ENCODE measurements around the gene CACNA1E.

Gene CACNA1E

GRCh38 chr1:181777812-181778211, 294.5 kb downstream of the CACNA1E start:
- DNase-seq = no peak

- peak; percentile 61 for DNase-seq
Measured at GRCh38 chr1:181778640-181779260, 295.4 kb downstream of the CACNA1E start.

DNA sequence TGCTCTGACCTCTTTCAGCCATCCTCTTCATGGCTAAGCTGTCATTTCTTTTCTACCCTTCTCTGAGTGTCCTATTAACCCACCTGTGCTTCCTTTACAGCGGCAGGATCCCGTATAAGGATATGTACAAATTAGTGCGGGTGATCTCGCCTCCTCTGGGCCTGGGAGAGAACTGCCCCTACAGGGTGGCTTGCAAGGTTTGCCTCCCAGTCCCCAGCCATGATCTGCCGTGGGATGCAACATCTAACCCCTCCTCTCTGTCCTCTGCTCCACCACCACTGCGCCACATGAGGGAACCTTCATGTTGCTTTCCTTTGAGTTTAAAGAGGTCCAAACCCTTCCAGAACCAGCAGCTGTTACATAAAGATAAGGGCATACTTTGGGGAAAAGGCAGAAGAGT, 296.0 kb downstream of the CACNA1E start:
- DNase-seq = no peak

DNA sequence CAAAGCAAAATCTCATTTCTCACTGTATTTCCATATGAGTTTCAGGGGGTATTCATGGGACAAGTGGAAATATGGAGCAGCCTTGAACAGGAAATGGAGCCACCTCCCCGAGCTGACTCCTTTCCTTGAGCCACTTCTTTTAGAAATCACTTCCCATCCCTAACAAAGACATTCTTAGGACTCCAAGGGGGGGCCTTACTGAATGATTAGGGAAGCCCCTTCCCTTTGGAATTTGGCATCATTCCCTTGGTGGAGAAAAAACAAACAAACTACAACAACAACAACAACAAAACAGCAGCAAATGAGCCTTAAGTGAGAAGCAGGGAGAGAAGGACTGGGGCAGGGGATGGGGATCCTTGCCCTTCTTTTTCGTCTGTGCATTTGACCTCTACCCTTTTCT, 299.9 kb downstream of the CACNA1E start:
- no peak for DNase-seq

GRCh38 chr1:181784039-181784683, 300.8 kb downstream of the CACNA1E start:
- no peak for DNase-seq

DNA sequence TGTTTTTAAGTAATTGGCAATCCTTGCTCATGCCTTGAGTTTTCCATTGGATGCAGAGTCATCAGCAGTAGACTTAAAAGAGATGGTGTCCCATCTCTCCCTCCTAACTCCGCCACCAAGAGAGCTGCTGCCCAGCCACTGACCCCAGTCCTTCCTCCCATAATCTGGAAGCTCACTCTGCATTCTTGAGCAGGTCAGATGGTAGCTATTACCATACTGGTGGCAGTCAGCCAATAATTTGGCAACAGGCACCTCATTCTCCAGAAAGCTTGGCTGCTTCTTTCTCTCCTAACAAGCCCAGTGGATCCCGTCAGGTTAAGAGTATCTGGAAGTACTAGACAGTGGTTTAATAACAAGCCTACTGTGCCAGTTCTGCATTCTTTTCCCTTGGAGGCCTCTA, 306.1 kb downstream of the CACNA1E start:
- DNase-seq = no peak

DNA sequence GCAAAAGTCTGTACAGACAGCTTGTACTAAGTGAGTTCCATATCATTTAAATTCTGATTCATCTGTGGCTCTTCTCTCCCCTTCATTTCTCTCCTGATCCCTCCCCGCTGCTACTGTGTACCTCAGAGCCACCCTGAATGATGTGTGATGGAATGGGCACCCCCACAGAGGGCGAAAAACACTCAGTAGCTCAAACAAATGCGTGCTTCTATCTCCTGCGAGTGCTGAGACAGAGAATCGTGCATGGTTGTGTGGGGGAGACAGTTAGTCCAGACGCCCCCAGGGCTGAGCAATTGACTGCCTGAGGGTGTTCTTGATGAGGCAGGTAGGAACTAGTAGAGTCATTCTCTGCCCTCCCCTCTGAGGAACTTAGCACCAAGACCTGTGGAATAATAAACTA, 308.4 kb downstream of the CACNA1E start:
- no peak for DNase-seq

DNA sequence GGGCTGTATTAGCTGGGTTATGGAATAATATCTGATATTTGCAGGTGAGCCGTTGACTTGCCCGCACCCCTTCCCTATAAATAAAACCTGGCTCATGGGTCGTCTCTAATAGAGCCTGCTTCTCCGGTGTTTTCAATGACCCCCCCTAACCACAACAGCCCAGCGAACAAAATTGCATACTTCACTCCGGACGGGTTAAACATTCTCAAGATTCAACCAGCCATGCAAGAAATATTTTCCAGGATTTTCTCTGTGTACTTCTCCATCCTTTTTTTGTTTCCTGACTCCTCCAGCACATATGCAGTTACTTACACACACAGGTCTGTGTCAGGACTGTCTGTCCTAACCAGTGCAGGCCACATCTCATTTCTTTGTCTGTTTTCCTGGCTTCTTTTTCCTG, 310.5 kb downstream of the CACNA1E start:
- DNase-seq = no peak

DNA sequence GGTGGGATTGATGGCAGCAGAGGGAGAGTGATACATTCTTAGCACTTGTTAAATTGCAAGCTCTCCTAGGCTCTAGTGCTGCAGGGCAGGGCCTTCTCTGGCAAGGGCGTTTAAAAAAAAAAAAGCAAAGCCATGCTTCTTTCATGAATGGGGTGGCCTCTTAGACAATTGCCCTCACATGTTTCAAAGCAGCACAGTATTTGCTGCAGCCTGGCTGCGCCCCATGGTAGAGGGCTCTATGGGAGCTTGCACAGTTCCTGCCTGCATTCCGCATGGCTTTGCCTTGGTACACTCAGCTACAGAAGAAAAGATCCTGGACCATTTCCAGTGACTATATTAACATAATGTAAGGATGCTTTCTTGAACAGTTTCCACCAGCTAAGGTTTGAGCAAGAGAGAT, 311.0 kb downstream of the CACNA1E start:
- DNase-seq = peak; percentile 39

DNA sequence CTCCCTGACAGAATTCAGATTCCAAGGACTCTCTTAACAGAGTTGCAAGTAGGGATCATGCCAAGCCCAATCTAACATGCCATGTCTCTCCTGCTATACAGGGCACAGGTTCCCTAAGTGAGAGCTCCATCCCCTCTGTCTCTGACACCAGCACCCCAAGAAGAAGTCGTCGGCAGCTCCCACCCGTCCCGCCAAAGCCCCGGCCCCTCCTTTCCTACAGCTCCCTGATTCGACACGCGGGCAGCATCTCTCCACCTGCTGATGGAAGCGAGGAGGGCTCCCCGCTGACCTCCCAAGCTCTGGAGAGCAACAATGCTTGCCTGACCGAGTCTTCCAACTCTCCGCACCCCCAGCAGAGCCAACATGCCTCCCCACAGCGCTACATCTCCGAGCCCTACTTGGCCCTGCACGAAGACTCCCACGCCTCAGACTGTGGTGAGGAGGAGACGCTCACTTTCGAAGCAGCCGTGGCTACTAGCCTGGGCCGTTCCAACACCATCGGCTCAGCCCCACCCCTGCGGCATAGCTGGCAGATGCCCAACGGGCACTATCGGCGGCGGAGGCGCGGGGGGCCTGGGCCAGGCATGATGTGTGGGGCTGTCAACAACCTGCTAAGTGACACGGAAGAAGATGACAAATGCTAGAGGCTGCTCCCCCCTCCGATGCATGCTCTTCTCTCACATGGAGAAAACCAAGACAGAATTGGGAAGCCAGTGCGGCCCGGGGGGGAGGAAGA, 315.0 kb downstream of the CACNA1E start:
- no peak for DNase-seq

DNA sequence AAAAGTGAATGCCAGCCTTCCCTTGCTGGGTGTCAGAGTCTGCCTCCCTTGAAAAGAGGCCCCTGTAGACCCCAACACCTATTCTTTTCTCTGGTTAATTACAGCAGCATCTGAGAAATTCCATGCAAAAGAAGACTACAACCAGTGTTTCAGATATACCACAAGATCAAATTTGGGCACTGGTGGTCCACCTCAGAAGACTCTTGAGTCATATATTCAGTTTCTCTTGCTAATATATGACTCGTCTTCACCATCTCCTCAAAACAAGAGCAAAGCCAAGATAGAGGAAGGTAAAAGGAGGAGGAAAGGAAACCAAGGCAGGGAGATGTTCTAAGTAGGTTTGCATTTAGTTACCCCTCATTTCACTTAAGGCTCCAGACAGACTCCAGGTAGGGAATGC, 318.3 kb downstream of the CACNA1E start:
- DNase-seq = no peak

- DNase-seq = no peak
Measured at GRCh38 chr1:181802466-181802865, 319.1 kb downstream of the CACNA1E start.

- DNase-seq = no peak
Measured at GRCh38 chr1:181803421-181803820, 320.1 kb downstream of the CACNA1E start.

- no peak for DNase-seq
Measured at GRCh38 chr1:181804989-181805388, 321.7 kb downstream of the CACNA1E start.

DNA sequence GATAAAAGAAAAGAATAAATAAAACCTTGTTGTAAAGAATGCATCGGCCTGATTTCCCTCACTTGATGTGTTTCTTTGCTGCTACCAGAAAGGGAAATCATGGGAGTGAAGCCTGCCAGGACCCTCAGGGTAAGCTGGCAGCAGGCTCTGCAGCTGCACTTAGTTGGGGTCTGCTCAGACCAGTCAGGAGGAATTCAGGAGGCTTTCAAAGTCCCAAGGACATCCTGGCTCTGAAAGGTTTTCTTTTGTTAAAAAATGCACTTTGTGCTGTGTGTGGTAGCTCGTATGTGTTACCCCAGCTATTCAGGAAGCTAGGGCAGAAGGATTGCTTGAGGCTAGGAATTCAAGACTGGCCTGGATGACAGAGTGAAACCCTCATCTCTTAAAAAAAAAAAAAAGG, 323.4 kb downstream of the CACNA1E start:
- no peak for DNase-seq

- DNase-seq = no peak
Measured at GRCh38 chr1:181807251-181807650, 323.9 kb downstream of the CACNA1E start.

DNA sequence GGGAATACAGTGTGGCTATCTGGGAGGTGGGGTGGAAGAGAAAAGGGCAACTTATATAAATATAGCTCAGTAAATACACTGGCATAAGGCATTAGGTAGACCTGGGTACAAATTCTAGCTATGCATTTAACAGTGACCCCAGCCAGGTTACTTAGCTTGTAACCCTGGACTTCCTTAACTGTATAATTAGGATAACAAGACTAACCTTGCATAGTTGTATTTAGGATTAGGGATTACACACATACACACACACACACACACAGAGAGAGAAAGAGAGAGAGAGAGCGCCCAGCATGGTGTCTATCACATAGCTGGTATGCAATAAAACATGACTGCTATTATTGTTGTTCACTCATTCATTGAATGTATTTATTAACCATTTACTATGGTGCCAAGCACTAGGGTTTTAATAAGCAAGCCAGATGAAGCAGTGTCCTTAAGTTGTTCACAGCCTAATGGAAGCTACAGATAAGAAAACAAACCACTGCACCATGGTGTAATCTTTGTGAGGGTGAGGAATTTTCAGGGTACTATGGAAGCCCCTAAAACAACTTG, 326.8 kb downstream of the CACNA1E start:
- peak; percentile 53 for DNase-seq

DNA sequence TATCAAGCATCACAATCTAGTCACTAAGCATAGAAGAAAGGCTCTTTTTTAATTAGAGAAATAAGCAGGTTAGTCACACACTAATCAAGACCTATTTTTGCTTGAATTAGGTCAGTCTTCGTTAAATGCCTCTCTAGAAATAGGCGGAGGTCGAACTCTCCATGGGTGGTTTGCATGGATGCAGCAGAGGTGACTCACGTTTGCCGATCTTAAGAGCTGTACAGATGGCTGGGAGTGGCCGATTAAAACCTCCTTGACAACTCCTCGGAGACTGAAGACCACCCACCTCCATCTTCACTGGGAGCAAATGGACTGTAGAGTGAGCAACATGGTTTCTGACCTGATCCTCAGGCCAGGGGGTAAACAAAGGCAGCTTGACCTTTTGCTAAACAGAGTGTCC, 328.9 kb downstream of the CACNA1E start:
- peak; percentile 59 for DNase-seq

DNA sequence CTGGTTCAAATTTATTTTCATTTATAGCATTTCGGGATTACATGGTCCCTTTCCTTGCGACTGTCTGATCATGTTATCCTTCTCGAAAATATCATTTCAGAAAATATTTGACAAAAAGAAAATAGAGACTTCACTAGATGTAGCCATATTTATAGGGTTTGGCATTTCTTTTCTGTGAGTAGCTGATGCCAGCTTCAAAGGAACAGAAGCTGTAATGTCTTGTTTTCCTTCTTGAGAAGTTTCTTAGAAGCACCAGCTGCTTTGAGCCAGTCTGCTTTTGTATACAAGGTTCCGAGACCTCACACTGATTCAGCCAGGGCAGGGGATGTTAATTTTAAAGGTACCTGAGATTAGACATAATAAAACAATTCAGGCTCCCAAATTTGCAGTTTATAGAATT, 329.9 kb downstream of the CACNA1E start:
- DNase-seq = no peak

GRCh38 chr1:181816608-181817007, 333.3 kb downstream of the CACNA1E start:
- DNase-seq = no peak

DNA sequence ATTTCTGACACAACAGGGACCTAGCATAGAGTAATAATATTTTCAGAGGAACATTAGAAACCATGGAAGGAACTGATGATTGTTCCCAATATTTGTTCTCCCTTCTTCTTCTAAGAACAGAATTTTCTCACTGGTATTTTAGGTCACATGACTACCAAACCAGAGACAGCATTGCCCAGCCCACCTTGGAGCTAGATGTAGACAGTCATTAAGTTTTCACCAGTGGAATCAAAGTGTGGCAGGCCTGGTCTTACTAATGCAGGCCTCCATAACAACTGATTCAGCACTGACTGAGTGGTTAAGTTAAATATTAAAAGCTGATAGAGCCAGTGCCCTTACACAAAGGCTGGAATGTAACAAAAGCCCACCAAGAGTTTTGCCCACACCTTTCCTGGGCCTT, 333.8 kb downstream of the CACNA1E start:
- no peak for DNase-seq

DNA sequence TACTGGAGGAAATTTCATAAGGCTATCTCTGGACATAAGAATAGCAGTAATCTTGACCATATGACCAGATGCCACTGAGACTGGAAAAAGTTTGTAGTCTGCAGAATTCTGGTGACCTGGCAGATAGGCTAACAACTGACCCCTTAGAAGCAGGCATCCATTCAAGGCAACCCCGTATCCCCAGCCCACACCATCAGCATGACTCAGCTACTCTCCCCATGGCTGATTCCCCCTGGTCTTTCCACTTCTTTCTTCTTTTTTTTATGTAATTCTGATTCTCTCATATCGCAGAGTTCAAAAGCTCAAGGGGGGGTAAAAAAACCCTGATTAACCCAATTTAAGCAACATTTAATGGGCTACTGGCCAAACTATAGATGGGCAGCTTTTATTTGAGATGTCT, 335.1 kb downstream of the CACNA1E start:
- no peak for DNase-seq

- DNase-seq = no peak
Measured at GRCh38 chr1:181818943-181819342, 335.6 kb downstream of the CACNA1E start.

DNA sequence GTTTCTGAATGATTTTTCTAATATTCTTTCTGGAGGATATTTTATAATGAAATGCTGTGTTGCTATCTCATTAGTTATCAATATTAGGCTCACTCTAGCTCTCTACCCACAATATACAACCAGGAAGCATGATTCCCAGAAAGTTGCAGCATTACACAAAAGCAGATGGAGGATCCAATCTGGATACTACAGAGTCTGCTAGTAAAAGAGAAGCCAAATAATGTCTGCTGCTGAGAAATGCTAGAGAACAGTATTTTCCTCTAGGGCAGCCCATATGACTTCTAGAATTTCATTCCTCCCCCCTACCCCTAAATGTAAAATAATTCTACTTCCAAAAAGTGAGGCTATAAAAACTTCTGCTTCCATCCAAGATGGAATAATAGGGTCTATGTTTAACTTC, 338.4 kb downstream of the CACNA1E start:
- no peak for DNase-seq
